Fibroblast of lung (primary cell): ENCODE measurements around the gene PLA2G1B. TPM values are rescaled to one million over a fixed set of nuclear protein-coding genes. Genes with fewer than 3 reads are reported as not detected.

Experiments used
- DNase-seq, 2 donors: peaks; one replicate each; pipeline versions ENCODE4 v3.0.0 to v3.0.0-alpha.2; 2010; ENCODE audit warnings: low read depth in 2 of 2
- H2AFZ ChIP-seq: 2 replicates; pipeline ENCODE4 v1.5.1; 2012; ENCODE audit warnings: low read length, control low read depth, inconsistent platforms
- H3K27ac ChIP-seq: 2 replicates; pipeline ENCODE4 v1.5.1; 2011; ENCODE audit warnings: low read length, control low read depth; ENCODE audit not compliant: insufficient read depth
- H3K27me3 ChIP-seq: 2 replicates; pipeline ENCODE4 v1.5.1; 2011; ENCODE audit warnings: mild to moderate bottlenecking, low read length; ENCODE audit not compliant: control insufficient read depth, insufficient read depth
- H3K36me3 ChIP-seq: 2 replicates; pipeline ENCODE4 v1.5.1; 2011; ENCODE audit warnings: low read length; ENCODE audit not compliant: control insufficient read depth, insufficient read depth
- H3K4me1 ChIP-seq: 2 replicates; pipeline ENCODE4 v1.5.1; 2011; ENCODE audit warnings: low read length; ENCODE audit not compliant: control insufficient read depth, insufficient read depth; ENCODE audit errors: extremely low read depth
- H3K4me2 ChIP-seq: 2 replicates; pipeline ENCODE4 v1.5.1; 2011; ENCODE audit warnings: low read length, control low read depth; ENCODE audit not compliant: insufficient read depth; ENCODE audit errors: extremely low read depth
- H3K4me3 ChIP-seq, 4 experiments: fragments of 200-600 bp in 1 of 4; sonication (generic) in 1 of 4; replicated peaks in 1 of 4; 2 replicates each; pipeline ENCODE4 v1.5.1; 2011 to 2016; ENCODE audit warnings: low read length in 4 of 4, low read depth in 3 of 4, mild to moderate bottlenecking in 3 of 4, control low read depth in 2 of 4, inconsistent platforms in 1 of 4, mixed read lengths in 1 of 4; ENCODE audit not compliant: insufficient read depth in 1 of 4; ENCODE audit errors: control extremely low read depth in 1 of 4
- H3K79me2 ChIP-seq: 2 replicates; pipeline ENCODE4 v1.5.1; 2012; ENCODE audit warnings: mild to moderate bottlenecking, low read length, inconsistent platforms; ENCODE audit not compliant: control insufficient read depth, insufficient read depth
- H3K9ac ChIP-seq: 2 replicates; pipeline ENCODE4 v1.5.1; 2011; ENCODE audit warnings: mild to moderate bottlenecking, low read length, control low read depth; ENCODE audit not compliant: insufficient read depth
- H3K9me3 ChIP-seq: 2 replicates; pipeline ENCODE4 v1.5.1; 2012; ENCODE audit warnings: low read depth, low read length; ENCODE audit not compliant: control insufficient read depth, insufficient read depth
- H4K20me1 ChIP-seq: 2 replicates; pipeline ENCODE4 v1.5.1; 2011; ENCODE audit warnings: low read length; ENCODE audit not compliant: control insufficient read depth, insufficient read depth; ENCODE audit errors: extremely low read depth
- CTCF ChIP-seq, 2 donors: IDR thresholded peaks in 1 of 2; conservative IDR thresholded peaks in 1 of 2; 1 replicate in 1 of 2; 2 replicates in 1 of 2; pipeline ENCODE4 v1.5.1; 2011 to 2012; ENCODE audit warnings: low read length in 2 of 2, control low read depth in 1 of 2, inconsistent platforms in 1 of 2, low read depth in 1 of 2, mild to moderate bottlenecking in 1 of 2
- EZH2 ChIP-seq: IDR thresholded peaks from 2 replicates; pipeline ENCODE4 v1.5.1; 2012; ENCODE audit warnings: low read length, control low read depth, mild to moderate bottlenecking; ENCODE audit errors: missing control alignments
- polyA plus RNA-seq, 2 donors: library from polyadenylated mRNA; depleted of rRNA in 1 of 2; stranded (reverse) in 1 of 2; unstranded in 1 of 2; fragments of >200 nt; gene quantifications; 2 replicates each; pipeline ENCODE4 v1.2.1, GENCODE V29; 2011 to 2012; ENCODE audit warnings: missing spikeins in 1 of 2
- total RNA-seq: library from RNA; depleted of rRNA; stranded (reverse); fragments of >200 nt; gene quantifications from 2 replicates; pipeline ENCODE4 v1.2.1, GENCODE V29; 2014

The PLA2G1B gene
- total and polyA plus RNA-seq, 2 donors (not counting 1 experiment from before 2014, with no cell fraction given), result 0.20 TPM; not detected in 1

- H3K36me3 ChIP-seq, result no peaks in the 10 kb centered on the region
- no peak overlapping the region for H3K9ac ChIP-seq
- no peaks in the 10 kb centered on the region for H3K9me3 ChIP-seq
- H4K20me1 ChIP-seq, result no peaks in the 10 kb centered on the region
- H3K79me2 ChIP-seq, result no peaks in the 10 kb centered on the region
- TF ChIP-seq EZH2 (no peak), CTCF (conservative IDR thresholded peaks at IDR 0.05 in 1 of 2, IDR thresholded peaks at IDR 0.05 in 1 of 2; ENCODE audit: low read depth in 1 of 2, low read length in 2 of 2) (no peak)
- H3K27me3 ChIP-seq, result no peaks in the 10 kb centered on the region
- DNase-seq, result peak; percentile 29 to 75
- H2AFZ ChIP-seq, result no peak overlapping the region
- H3K4me2 ChIP-seq, result no peak overlapping the region
- no peak overlapping the region for H3K27ac ChIP-seq
- H3K4me3 ChIP-seq, result no peak overlapping the region
- no peaks in the 10 kb centered on the region for H3K4me1 ChIP-seq
These were observed 24.5 kb upstream of the PLA2G1B start for GRCh38 chr12:120352117-120352516.

GRCh38 chr12:120350576-120351350 is 23.2 kb upstream of the PLA2G1B start:
- H3K27me3 ChIP-seq, result no peaks in the 10 kb centered on the region
- no peak overlapping the region for H3K9ac ChIP-seq
- no peak for TF ChIP-seq CTCF (conservative IDR thresholded peaks at IDR 0.05 in 1 of 2, IDR thresholded peaks at IDR 0.05 in 1 of 2; ENCODE audit: low read depth in 1 of 2, low read length in 2 of 2)
- no peak for TF ChIP-seq EZH2
- H3K9me3 ChIP-seq, result no peaks in the 10 kb centered on the region
- H3K4me1 ChIP-seq, result no peaks in the 10 kb centered on the region
- no peaks in the 10 kb centered on the region for H4K20me1 ChIP-seq
- H3K4me2 ChIP-seq, result no peak overlapping the region
- H3K36me3 ChIP-seq, result no peaks in the 10 kb centered on the region
- no peak overlapping the region for H3K4me3 ChIP-seq
- H3K27ac ChIP-seq, result no peak overlapping the region
- no peak for DNase-seq
- H3K79me2 ChIP-seq, result no peaks in the 10 kb centered on the region
- H2AFZ ChIP-seq, result no peak overlapping the region

- Histone ChIP-seq H3K4me1 (no peaks in the 10 kb centered on the region), H3K27me3 (no peaks in the 10 kb centered on the region)
These were observed 20.2 kb upstream of the PLA2G1B start for GRCh38 chr12:120347766-120348165.

More at GRCh38 chr12:120347766-120348165, 20.2 kb upstream of the PLA2G1B start:
- no peak overlapping the region for H3K27ac ChIP-seq
- no peak overlapping the region for H3K9ac ChIP-seq
- no peak overlapping the region for H2AFZ ChIP-seq
- H3K4me3 ChIP-seq, result no peak overlapping the region
- no peaks in the 10 kb centered on the region for H3K9me3 ChIP-seq
- no peaks in the 10 kb centered on the region for H4K20me1 ChIP-seq
- no peaks in the 10 kb centered on the region for H3K36me3 ChIP-seq
- TF ChIP-seq CTCF (conservative IDR thresholded peaks at IDR 0.05 in 1 of 2, IDR thresholded peaks at IDR 0.05 in 1 of 2; ENCODE audit: low read depth in 1 of 2, low read length in 2 of 2) (no peak), EZH2 (no peak)
- no peak for DNase-seq
- no peak overlapping the region for H3K4me2 ChIP-seq
- H3K79me2 ChIP-seq, result no peaks in the 10 kb centered on the region
